Measurements from ENCODE around the gene MYO15B. TPM values are rescaled to one million over a fixed set of nuclear protein-coding genes. Genes with fewer than 3 reads are reported as not detected.

The MYO15B gene
- total and polyA plus RNA-seq, 2 of the 13 experiments (the other 11 are each of a cell fraction or from before 2014, with no cell fraction given), result 2.8 to 8.1 TPM

GRCh38 chr17:75550139-75550465 lies 37.5 kb upstream of the MYO15B start:
- Histone ChIP-seq H3K4me3 (replicated peaks in 1 of 3; ENCODE audit: insufficient read depth in 1 of 3, low read depth in 2 of 3, low read length in 3 of 3) (peak overlapping the region; percentile 43 to 72 (median 55); a peak in 4 of 6 replicates), H3K27ac (ENCODE audit: extremely low read length, insufficient read depth, low read length) (peak overlapping the region; percentile 66)
- CTCF ChIA-PET (ENCODE audit: low intra/inter-chr PET ratio, low total read pairs), result no interaction called here

More at GRCh38 chr17:75550139-75550465, 37.5 kb upstream of the MYO15B start:
- intact Hi-C loops (cut with micrococcal nuclease; ENCODE audit: unreplicated experiment), result no loop called here
- 38% methylated on average over 2 of the region's 4 CpGs for WGBS (ENCODE audit: low lambda C conversion rate)
- H3K27me3 ChIP-seq (ENCODE audit: control insufficient read depth in 1 of 2, insufficient read depth in 2 of 2, low read length in 2 of 2), result no peaks in the 10 kb centered on the region
- H2AFZ ChIP-seq (ENCODE audit: low read length), result no peak overlapping the region
- peaks cover 4 to 11% of the 10 kb centered on the region in 2 experiments; a peak in 3 of 5 replicates for H3K36me3 ChIP-seq (replicated peaks in 1 of 2; ENCODE audit: control insufficient read depth in 1 of 2, insufficient read depth in 2 of 2, low read length in 2 of 2)
- H3K4me1 ChIP-seq (ENCODE audit: insufficient read depth, low read length), result peaks cover 60% of the 10 kb centered on the region
- no peak for DNase-seq (ENCODE audit: low spot score)
- peak; percentile 23 for FAIRE-seq
- peak overlapping the region; percentile 96 for H3K4me2 ChIP-seq (ENCODE audit: low read depth, low read length)
- no peaks in the 10 kb centered on the region for H3K79me2 ChIP-seq (ENCODE audit: insufficient read depth, low read length)
- H3K9me3 ChIP-seq (ENCODE audit: low read length), result no peaks in the 10 kb centered on the region
- TF ChIP-seq ZNF639 (CRISPR knock-in tag; conservative IDR thresholded peaks at IDR 0.05), result no peak
- no peak for TF ChIP-seq BRCA1 (CRISPR knock-in tag; IDR thresholded peaks at IDR 0.05)
- 0 out of 2 replicates have a peak, but pooled peaks have one; percentile 10 for TF ChIP-seq ZXDC (CRISPR knock-in tag; IDR thresholded peaks at IDR 0.05)
- TF ChIP-seq SMARCC2 (IDR thresholded peaks at IDR 0.05), result no peak
- TF ChIP-seq SAFB2 (CRISPR knock-in tag; IDR thresholded peaks at IDR 0.05; ENCODE audit: borderline replicate concordance, low read depth), result 0 out of 2 replicates have a peak, but pooled peaks have one; percentile 7
- POLR2A ChIA-PET, result interaction anchor here (0.9 to 2.7 kb wide), 8 partner anchors 9 to 230 kb away, joined by 3 to 28 read pairs (median 6); partner anchors contain the start of genes LLGL2 and TSEN54
- ATAC-seq, result peak; percentile 2; the same call in 1 of the 3 replicates
- no TSS peak for BruUV-seq (replicated peaks)
- in situ Hi-C loops (cut with HindIII; ENCODE audit: extremely low pct_ligation_motif_present, low pct_unique_long_range_greater_than_20kb), result no loop called here
- peak overlapping the region; percentile 75 for H3K9ac ChIP-seq (ENCODE audit: insufficient read depth, low read depth, low read length)
- H4K20me1 ChIP-seq (ENCODE audit: insufficient read depth, low read length), result no peaks in the 10 kb centered on the region

Data from HepG2 (cell line).